ENCODE data around the gene ATF6. TPM values are rescaled to one million over a fixed set of nuclear protein-coding genes. Genes with fewer than 3 reads are reported as not detected.

ATF6 gene
- total RNA-seq, 1 experiment from 2014 or later, result 56.3 TPM

- H3K9me3 Mint-ChIP-seq (ENCODE audit: unreplicated experiment), result no peaks in the 10 kb centered on the region
- POLR2A ChIA-PET, result interaction anchor here (0.7 to 1.3 kb wide), 2 partner anchors 9 to 113 kb away, joined by 3 to 6 read pairs; no protein-coding TSS in a partner anchor
- CTCF ChIA-PET, result interaction anchor here (0.7 to 4.2 kb wide), 21 partner anchors 11 to 132 kb away, joined by 3 to 32 read pairs (median 4); partner anchors contain the start of gene OLFML2B
- peaks cover 9% of the 10 kb centered on the region for H3K4me1 Mint-ChIP-seq (ENCODE audit: insufficient read depth, unreplicated experiment)
- H3K36me3 Mint-ChIP-seq (ENCODE audit: insufficient read depth, unreplicated experiment), result peaks cover 12% of the 10 kb centered on the region
- no peaks in the 10 kb centered on the region for H3K27me3 Mint-ChIP-seq (ENCODE audit: insufficient read depth, unreplicated experiment)
- intact Hi-C loops (cut with micrococcal nuclease), result loop anchor here (1.0 to 5.0 kb wide), 2 partner anchors 113 to 117 kb away; partner anchors contain the start of gene OLFML2B
- BruUV-seq (replicated peaks), result no TSS peak
- TF ChIP-seq, protein P1, sequence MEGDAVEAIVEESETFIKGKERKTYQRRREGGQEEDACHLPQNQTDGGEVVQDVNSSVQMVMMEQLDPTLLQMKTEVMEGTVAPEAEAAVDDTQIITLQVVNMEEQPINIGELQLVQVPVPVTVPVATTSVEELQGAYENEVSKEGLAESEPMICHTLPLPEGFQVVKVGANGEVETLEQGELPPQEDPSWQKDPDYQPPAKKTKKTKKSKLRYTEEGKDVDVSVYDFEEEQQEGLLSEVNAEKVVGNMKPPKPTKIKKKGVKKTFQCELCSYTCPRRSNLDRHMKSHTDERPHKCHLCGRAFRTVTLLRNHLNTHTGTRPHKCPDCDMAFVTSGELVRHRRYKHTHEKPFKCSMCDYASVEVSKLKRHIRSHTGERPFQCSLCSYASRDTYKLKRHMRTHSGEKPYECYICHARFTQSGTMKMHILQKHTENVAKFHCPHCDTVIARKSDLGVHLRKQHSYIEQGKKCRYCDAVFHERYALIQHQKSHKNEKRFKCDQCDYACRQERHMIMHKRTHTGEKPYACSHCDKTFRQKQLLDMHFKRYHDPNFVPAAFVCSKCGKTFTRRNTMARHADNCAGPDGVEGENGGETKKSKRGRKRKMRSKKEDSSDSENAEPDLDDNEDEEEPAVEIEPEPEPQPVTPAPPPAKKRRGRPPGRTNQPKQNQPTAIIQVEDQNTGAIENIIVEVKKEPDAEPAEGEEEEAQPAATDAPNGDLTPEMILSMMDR (IDR thresholded peaks at IDR 0.05; ENCODE audit: unreplicated experiment), result peak; percentile 52
- peak; percentile 67 for DNase-seq (ENCODE audit: unreplicated experiment)
- no peak overlapping the region for H3K27ac Mint-ChIP-seq (ENCODE audit: low read depth, unreplicated experiment)
- no peak overlapping the region for H3K4me3 Mint-ChIP-seq (ENCODE audit: unreplicated experiment)
These were observed 139.3 kb downstream of the ATF6 start for GRCh38 chr1:161905269-161905884.

- H3K27me3 Mint-ChIP-seq (ENCODE audit: insufficient read depth, unreplicated experiment), result no peaks in the 10 kb centered on the region
- no peak for DNase-seq (ENCODE audit: unreplicated experiment)
- CTCF ChIA-PET, result interaction anchor here (0.5 to 4.2 kb wide), 5 partner anchors 18 to 424 kb away, joined by 3 to 32 read pairs (median 16); partner anchors contain the start of gene OLFML2B
- H3K27ac Mint-ChIP-seq (ENCODE audit: low read depth, unreplicated experiment), result no peak overlapping the region
- peaks cover 12% of the 10 kb centered on the region for H3K36me3 Mint-ChIP-seq (ENCODE audit: insufficient read depth, unreplicated experiment)
- intact Hi-C loops (cut with micrococcal nuclease), result loop anchor here (5.0 kb wide), 1 partner anchor 115 kb away; the partner anchor contains the start of gene OLFML2B
- POLR2A ChIA-PET, result interaction anchor here (0.7 to 0.8 kb wide), 2 partner anchors 15 to 131 kb away, joined by 3 read pairs; no protein-coding TSS in a partner anchor
- TF ChIP-seq, protein P1 (IDR thresholded peaks at IDR 0.05; ENCODE audit: unreplicated experiment), result no peak
- no TSS peak for BruUV-seq (replicated peaks)
- H3K9me3 Mint-ChIP-seq (ENCODE audit: unreplicated experiment), result no peaks in the 10 kb centered on the region
- peaks cover 16% of the 10 kb centered on the region for H3K4me1 Mint-ChIP-seq (ENCODE audit: insufficient read depth, unreplicated experiment)
- no peak overlapping the region for H3K4me3 Mint-ChIP-seq (ENCODE audit: unreplicated experiment)
These were observed 141.1 kb downstream of the ATF6 start for GRCh38 chr1:161907265-161907664.

DNA sequence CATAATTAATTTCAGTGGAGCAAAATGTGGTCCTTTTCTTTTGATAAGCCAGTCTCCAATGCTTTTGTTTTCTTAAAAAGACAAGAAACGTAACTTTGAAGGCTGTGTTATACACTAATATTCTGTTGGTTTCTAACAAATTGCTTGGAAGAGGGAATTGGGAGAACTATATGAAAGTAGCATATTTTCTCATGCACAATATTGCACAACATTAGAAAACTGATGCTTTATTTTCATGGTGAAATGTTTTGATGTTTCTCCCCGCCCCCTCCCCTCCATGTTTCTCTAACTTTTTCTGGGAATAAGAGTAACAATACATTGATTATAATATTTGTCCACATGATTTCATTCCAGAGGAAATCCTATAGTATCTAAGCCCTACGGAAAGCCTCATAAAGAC is 142.1 kb downstream of the ATF6 start:
- Mint-ChIP-seq H3K9me3 (ENCODE audit: unreplicated experiment) (no peaks in the 10 kb centered on the region), H3K27me3 (ENCODE audit: insufficient read depth, unreplicated experiment) (no peaks in the 10 kb centered on the region), H3K4me1 (ENCODE audit: insufficient read depth, unreplicated experiment) (peaks cover 16% of the 10 kb centered on the region), H3K4me3 (ENCODE audit: unreplicated experiment) (no peak overlapping the region), H3K27ac (ENCODE audit: low read depth, unreplicated experiment) (no peak overlapping the region), H3K36me3 (ENCODE audit: insufficient read depth, unreplicated experiment) (peaks cover 12% of the 10 kb centered on the region)
- CTCF ChIA-PET, result no interaction called here
- no peak for DNase-seq (ENCODE audit: unreplicated experiment)
- POLR2A ChIA-PET, result no interaction called here
- no TSS peak for BruUV-seq (replicated peaks)
- intact Hi-C loops (cut with micrococcal nuclease), result loop anchor here (5.0 kb wide), 1 partner anchor 114 kb away; the partner anchor contains the start of gene OLFML2B
- TF ChIP-seq, protein P1 (IDR thresholded peaks at IDR 0.05; ENCODE audit: unreplicated experiment), result no peak

GRCh38 chr1:161910604-161911003 is 144.5 kb downstream of the ATF6 start:
- TF ChIP-seq, protein P1 (IDR thresholded peaks at IDR 0.05; ENCODE audit: unreplicated experiment), result no peak
- no peak overlapping the region for H3K4me3 Mint-ChIP-seq (ENCODE audit: unreplicated experiment)
- no peaks in the 10 kb centered on the region for H3K27me3 Mint-ChIP-seq (ENCODE audit: insufficient read depth, unreplicated experiment)
- no peak overlapping the region for H3K27ac Mint-ChIP-seq (ENCODE audit: low read depth, unreplicated experiment)
- H3K4me1 Mint-ChIP-seq (ENCODE audit: insufficient read depth, unreplicated experiment), result peaks cover 16% of the 10 kb centered on the region
- peaks cover 6% of the 10 kb centered on the region for H3K36me3 Mint-ChIP-seq (ENCODE audit: insufficient read depth, unreplicated experiment)
- intact Hi-C loops (cut with micrococcal nuclease), result no loop called here
- CTCF ChIA-PET, result interaction anchor here (0.6 to 1.3 kb wide), 3 partner anchors 20 to 44 kb away, joined by 3 to 4 read pairs (median 3); no protein-coding TSS in a partner anchor
- no TSS peak for BruUV-seq (replicated peaks)
- no peak for DNase-seq (ENCODE audit: unreplicated experiment)
- H3K9me3 Mint-ChIP-seq (ENCODE audit: unreplicated experiment), result no peaks in the 10 kb centered on the region
- POLR2A ChIA-PET, result no interaction called here
